AG08395 (cell line): ENCODE data around the gene GIT2.
"Not testable (repeated sequence)": the region's sequence is repeated elsewhere in the genome, so short reads cannot be mapped to it uniquely, and the experiment has no call there.

ENCODE experiments used
- DNase-seq: peaks from one replicate; pipeline ENCODE4 v3.0.0; 2012; ENCODE audit warnings: mixed read lengths, low spot score

GIT2 gene

DNA sequence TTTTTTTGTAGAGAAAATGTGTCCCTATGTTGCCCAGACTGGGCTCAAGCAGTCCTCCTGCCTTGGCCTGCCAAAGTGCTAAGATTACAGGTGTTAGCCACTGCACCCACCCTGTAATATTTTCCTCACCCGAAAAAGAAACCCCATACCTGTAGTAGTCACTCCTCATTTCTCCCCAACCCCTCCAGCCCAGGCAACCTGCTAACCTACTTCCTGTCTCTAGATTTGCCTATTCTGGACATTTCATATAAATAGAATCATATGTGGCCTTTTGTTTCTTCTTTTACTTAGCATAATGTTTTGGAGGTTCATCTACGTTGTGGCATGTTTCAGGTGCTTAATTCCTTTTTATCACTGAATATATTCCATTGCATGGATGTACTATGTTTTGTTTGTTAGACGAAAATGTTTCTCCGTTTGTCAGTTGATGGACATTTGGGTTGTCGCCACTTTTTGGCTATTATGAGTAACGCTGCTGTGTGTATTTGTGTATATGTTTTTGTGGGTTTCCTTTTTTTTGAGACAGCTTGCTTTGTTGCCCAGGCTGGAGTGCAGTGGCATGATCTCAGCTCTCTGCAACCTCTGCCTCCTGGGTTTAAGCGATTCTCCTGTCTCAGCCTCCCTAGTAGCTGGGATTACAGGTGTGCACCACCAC lies 9.3 kb upstream of the GIT2 start:
- DNase-seq, result no peak

DNA sequence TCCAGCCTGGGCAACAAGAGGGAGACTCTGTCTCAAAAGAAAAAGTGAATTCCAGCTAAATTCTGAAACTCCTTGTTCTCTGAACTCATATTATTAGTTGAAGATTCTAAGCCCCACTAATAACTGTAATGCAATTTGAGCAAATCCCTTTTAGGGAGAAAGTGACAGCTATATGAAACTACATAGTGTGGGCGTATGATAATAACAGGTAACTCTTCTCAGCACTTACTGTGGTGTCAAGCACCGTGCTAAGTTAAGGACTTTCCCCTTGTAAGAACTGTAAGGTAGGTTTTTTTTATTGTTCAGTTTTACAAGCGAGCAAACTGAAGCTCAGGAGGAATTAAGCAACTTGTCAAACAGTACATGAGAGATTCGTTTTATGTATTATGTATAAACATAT lies 8.4 kb upstream of the GIT2 start:
- no peak for DNase-seq

- peak; percentile 41 for DNase-seq
Measured at GRCh38 chr12:110002676-110003515, 6.7 kb upstream of the GIT2 start.

DNA sequence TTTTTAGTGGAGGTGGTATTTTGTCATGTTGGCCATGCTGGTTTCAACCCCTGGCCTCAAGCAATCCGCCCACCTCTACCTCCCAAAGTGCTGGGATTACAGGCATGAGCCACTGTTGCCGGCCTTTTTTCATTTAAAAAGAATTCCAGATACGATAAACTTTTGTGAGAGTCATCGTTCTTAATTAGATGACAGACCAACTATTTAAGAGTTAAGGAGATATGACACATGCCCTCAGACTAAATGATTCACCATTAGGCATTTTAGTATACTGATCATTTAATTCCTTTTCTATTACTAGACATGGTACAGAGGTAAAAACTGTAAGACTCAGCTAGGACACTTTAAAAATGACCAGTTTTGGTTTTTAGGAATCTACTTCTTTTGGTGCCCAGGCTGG lies 5.4 kb upstream of the GIT2 start:
- peak; percentile 81 for DNase-seq

DNA sequence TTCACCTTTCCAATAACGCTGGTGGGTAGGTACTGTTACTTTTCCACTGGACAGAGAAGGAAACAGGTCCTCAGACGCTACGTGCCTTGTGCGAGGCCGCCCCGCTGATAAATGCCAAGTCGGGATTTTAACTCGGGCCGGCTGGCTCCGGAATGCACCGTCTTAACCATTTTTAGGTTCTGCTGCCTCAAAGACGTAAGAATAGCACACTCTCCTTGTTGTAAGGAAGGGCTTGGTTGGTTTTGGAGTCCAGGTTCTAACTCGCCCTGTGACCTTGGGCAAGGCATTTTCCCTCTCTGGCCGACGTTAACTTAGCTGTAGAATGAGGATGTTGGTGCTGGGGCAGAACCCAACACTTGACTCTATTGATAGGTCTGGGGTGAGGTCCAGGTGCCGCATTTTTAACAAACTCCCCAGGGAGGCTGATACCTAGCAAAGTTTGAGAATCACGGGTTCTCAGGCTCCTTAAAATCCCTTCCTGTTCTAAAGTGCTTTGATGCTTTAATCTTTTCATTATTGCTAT lies 3.9 kb upstream of the GIT2 start:
- peak; percentile 29 for DNase-seq

GRCh38 chr12:109999649-109999971 lies 3.4 kb upstream of the GIT2 start:
- DNase-seq, result no peak

GRCh38 chr12:109998904-109999648 lies 2.9 kb upstream of the GIT2 start, which contains the start of gene ANKRD13A:
Gene ANKRD13A, plus strand, starts transcription at chr12:109999430. Its CDS starts 259 bp downstream, at chr12:109999689.
- peak; percentile 92 for DNase-seq

DNA sequence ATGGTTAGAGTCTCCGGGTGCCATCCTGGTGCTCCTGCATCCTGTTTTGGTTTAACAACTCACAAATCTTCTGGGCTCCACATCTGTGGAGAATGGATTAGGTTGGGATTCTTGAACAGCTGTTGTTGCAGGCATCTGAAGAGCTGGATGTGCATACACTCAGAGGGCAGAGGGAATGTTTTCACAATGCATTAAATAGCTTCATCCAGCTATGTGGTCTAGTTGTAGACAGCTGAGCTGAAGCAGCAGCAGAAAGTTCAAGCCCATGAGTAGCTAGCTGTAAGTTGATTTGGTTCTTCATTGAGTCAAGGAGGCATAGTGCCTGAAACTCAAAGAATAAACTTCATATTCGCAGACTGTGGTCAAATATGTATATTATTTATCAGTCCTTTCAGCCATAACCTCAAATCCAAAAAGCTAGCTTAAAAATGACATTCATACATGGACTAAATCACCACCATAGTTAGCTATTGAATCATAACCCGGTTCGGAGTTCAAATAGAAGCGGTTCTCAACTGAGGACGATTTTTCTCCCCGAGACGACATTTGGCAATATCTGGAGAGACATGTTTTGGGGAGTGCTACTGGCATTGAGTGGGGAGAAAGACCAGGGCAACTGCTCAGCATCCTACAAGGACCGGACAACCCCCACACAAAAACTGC lies 2.2 kb upstream of the GIT2 start:
- DNase-seq, result no peak

- no peak for DNase-seq
Measured at GRCh38 chr12:109997393-109997792, 1.2 kb upstream of the GIT2 start.

DNA sequence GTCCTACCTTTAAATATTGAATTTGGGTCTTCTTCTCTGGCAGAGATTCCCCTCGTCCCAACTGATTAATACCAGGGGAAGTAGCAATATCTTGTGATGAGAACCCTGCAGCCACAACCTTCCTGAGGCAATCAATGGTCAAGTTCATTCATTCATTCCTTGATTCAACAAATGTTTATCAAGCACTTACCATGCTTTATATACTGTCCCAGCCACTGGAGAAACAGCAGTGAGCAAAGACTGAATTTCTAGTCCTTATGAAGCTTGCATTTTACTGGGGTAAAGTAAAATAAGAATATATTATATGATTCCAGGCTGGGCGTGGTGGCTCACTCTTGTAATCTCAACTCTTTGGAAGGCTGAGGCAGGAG lies 300 bp upstream of the GIT2 start:
- no peak for DNase-seq

GRCh38 chr12:109995361-109995685 lies 845 bp downstream of the GIT2 start:
- DNase-seq, result no peak

DNA sequence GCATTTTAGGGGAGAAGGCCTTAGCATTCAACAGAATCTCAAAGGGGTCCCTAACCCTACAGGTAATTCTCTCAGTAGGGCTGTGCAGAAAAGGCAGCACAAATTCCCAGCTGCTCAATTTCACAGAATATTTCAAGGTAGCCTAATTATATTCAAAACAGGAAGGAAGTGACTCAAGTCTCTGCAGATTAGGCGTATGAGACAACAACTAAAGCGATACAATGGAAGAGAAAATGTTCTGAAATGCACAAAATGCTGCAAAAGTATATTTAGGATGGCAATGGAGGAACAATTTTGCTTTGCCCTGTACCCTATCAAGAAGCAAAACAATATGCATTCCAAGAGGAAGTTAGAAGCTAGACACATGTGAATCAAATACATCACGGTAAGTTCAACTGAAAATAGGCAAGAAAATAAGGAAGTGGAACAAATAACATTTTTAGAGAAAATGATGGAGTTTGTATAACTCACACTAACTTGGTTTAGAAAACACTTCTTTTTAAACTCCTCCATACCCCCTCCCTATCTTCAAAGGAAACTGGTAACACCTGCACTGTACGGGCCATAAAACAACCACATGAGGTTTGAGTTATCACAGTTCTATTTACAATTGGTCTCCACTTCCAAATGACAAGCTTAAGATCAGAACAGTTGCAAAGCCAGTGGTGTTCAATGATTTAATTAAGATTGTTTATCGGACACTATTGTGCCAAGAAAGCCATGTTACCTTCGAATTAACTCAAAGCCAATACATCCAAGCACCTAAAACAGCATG lies 1.6 kb downstream of the GIT2 start:
- DNase-seq, result no peak

DNA sequence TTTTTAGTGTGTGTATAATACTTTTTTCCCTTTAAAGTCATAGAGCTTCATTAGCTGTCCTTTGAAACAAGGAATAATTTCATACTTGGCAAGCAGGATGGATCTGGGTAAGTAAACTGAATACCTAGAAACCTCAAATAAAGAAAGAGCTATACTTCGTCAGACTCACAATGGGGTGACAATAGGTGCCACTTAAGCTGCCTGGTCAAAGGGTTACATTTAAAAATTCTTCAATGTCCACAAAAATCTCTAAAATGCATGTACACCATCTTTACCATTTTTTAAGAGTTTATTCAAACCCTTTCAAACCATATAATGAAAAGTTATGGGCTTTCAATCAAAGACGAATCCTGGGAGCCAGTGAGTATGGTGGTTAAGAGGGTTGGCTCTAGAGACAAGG lies 3.1 kb downstream of the GIT2 start:
- no peak for DNase-seq

DNA sequence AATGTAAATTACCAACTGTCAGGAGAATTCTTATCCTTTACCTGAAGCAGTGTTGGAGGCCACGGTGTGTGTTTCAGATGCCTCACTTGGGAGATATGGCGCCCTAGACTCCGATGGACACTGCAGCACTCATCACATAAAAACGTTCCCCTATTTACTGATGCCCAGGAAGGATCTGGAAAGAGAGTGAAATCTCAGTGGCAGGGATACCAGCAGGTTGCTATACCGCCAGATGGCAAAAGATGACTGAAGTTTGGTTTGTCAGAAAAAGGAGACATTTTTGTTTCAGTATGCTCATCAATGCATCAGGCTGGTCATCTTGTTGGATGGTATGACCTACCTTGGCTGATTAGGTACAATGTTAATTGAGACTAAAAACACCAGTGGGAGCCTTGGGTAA lies 4.6 kb downstream of the GIT2 start:
- DNase-seq, result no peak

- no peak for DNase-seq
Measured at GRCh38 chr12:109989380-109989779, 6.8 kb downstream of the GIT2 start.

DNA sequence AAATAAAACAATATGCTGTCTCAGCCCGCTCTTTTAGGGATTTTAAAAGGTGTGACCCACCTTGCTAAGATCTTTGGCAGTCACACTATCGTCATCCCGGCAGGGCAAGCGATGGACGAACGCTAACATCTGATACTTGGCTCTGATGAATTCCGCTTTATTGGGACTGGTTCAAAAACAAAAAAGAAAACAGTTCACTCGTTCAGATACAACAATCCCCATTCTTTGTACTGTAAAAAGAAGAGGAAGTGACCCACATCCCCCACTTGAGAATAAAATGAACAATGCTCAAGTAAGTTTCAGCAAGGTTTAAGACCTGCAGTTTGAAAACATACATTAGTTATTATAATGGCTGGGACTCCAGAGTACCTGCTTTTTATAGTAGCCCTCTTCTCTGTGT lies 7.3 kb downstream of the GIT2 start:
- DNase-seq, result no peak

GRCh38 chr12:109988274-109988673 lies 7.9 kb downstream of the GIT2 start:
- DNase-seq, result no peak

DNA sequence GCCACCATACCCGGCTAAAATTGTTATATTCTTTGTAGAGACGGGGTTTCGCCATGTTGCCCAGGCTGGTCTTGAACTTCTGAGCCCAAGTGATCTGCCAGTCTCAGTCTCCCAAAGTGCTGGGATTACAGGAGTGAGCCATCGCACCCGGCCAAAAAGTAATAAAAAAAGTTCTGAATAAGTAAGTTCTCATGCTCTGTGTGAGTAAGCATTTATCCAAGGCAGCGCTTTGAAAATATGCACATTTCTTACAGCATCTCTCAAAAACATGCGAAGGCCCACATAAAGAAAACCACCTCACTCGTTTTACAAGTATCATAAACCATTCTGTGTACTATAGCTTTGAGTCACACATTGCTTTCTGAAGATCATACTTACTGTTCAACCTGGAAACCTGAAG lies 8.6 kb downstream of the GIT2 start:
- DNase-seq, result no peak

GRCh38 chr12:109986236-109986635 lies 9.9 kb downstream of the GIT2 start:
- DNase-seq, result not testable (repeated sequence)

GRCh38 chr12:109983432-109984142 lies 12.6 kb downstream of the GIT2 start:
- DNase-seq, result no peak

DNA sequence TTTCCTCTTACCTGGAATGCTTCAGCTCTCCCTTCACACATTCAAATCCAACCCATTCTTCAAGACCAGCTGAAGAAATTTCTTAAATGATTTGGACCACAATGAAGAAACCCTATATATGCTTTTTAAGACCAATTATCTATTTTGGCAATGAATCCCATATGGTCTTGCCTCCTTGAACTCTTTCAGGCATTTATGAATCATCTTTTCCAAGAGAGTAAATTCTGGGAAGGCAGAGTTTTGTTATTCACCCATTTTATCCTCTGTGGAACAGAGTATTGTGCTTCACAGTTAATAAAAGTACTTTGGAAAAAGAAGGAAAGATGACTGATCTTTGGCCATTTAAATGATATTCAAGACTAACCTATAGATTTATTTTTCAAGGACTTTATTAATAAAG lies 14.0 kb downstream of the GIT2 start:
- DNase-seq, result peak; percentile 60
